H1 (cell line): ENCODE measurements around the gene MCM3. TPM values are rescaled to one million over a fixed set of nuclear protein-coding genes. Genes with fewer than 3 reads are reported as not detected.

Experiments used
- CTCF ChIA-PET: fragments of 300-600 bp; sonication (Branson Sonifier 250); formaldehyde crosslinking; loops from one replicate; lab custom pipeline; 2021; ENCODE audit not compliant: partially characterized antibody; lab: Charles Lee
- POLR2A ChIA-PET: fragments of 300-600 bp; sonication (Branson Sonifier 250); formaldehyde crosslinking; loops from one replicate; lab custom pipeline; 2021; ENCODE audit warnings: inconsistent platforms; ENCODE audit not compliant: partially characterized antibody; lab: Charles Lee
- DNase-seq, 2 experiments: peaks; one replicate each; pipeline versions ENCODE4 v3.0.0 to v3.0.0-alpha.2; 2010 to 2022; ENCODE audit warnings: low spot score in 2 of 2, low read depth in 1 of 2, mixed read lengths in 1 of 2
- FAIRE-seq: peaks from 2 replicates; lab custom pipeline; 2011; peaks lifted over from hg19 to GRCh38; lab: Jason Lieb, UNC
- H2AFZ ChIP-seq: 2 replicates; pipeline ENCODE4 v1.8.1; 2012; ENCODE audit warnings: low read length, inconsistent platforms
- H2AK5ac ChIP-seq: 2 replicates; pipeline ENCODE4 v1.6.1; 2013; ENCODE audit warnings: low read depth, low read length
- H2BK120ac ChIP-seq: replicated peaks from 2 replicates; pipeline ENCODE3; 2013; ENCODE audit warnings: low read depth, low read length, inconsistent platforms
- H2BK12ac ChIP-seq: 2 replicates; pipeline ENCODE4 v1.6.1; 2013; ENCODE audit warnings: low read depth, low read length
- H2BK15ac ChIP-seq: 2 replicates; pipeline ENCODE4 v1.6.1; 2013; ENCODE audit warnings: low read length
- H2BK20ac ChIP-seq: 2 replicates; pipeline ENCODE4 v1.6.1; 2013; ENCODE audit warnings: low read length
- H2BK5ac ChIP-seq: 2 replicates; pipeline ENCODE4 v1.6.1; 2013; ENCODE audit warnings: low read depth, low read length
- H3K14ac ChIP-seq: 2 replicates; pipeline ENCODE4 v1.6.1; 2013; ENCODE audit warnings: inconsistent platforms; ENCODE audit not compliant: insufficient read length
- H3K18ac ChIP-seq: 2 replicates; pipeline ENCODE4 v1.6.1; 2013; ENCODE audit warnings: low read length; ENCODE audit errors: extremely low read depth
- H3K23ac ChIP-seq: 2 replicates; pipeline ENCODE4 v1.6.1; 2013; ENCODE audit warnings: inconsistent platforms; ENCODE audit not compliant: insufficient read length
- H3K23me2 ChIP-seq: 2 replicates; pipeline ENCODE4 v1.6.1; 2013; ENCODE audit warnings: low read depth, low read length
- H3K27ac ChIP-seq: 2 replicates; pipeline ENCODE4 v1.6.1; 2011; ENCODE audit warnings: low read depth, low read length, inconsistent platforms
- H3K27me3 ChIP-seq, 4 experiments: replicated peaks in 1 of 4; 1 replicate in 1 of 4; 2 replicates in 3 of 4; pipeline versions ENCODE4 v1.6.1 to v1.8.1; 2011 to 2013; ENCODE audit warnings: low read length in 3 of 4, mild to moderate bottlenecking in 3 of 4, inconsistent platforms in 2 of 4, mixed read lengths in 2 of 4, moderate library complexity in 1 of 4; ENCODE audit not compliant: control insufficient read depth in 3 of 4, insufficient read depth in 3 of 4; ENCODE audit errors: extremely low read depth in 1 of 4
- H3K36me3 ChIP-seq, 4 experiments: 2 replicates each; pipeline versions ENCODE4 v1.6.1 to v1.8.1; 2011 to 2013; ENCODE audit warnings: mild to moderate bottlenecking in 4 of 4, low read length in 3 of 4, moderate library complexity in 2 of 4, control low read depth in 1 of 4, inconsistent platforms in 1 of 4; ENCODE audit not compliant: insufficient read depth in 4 of 4, control insufficient read depth in 2 of 4
- H3K4ac ChIP-seq: replicated peaks from 2 replicates; pipeline ENCODE3; 2013; ENCODE audit warnings: low read length, low read depth, mixed read lengths, inconsistent platforms; ENCODE audit not compliant: insufficient read length
- H3K4me1 ChIP-seq, 4 experiments: replicated peaks in 1 of 4; 1 replicate in 1 of 4; 2 replicates in 3 of 4; pipeline versions ENCODE4 v1.6.1 to v1.8.1; 2011 to 2013; ENCODE audit warnings: low read length in 3 of 4, inconsistent platforms in 2 of 4, mixed read lengths in 1 of 4; ENCODE audit not compliant: insufficient read depth in 4 of 4, control insufficient read depth in 3 of 4
- H3K4me2 ChIP-seq, 2 experiments: 2 replicates each; pipeline versions ENCODE4 v1.6.1 to v1.8.1; 2011 to 2013; ENCODE audit warnings: low read depth in 2 of 2, low read length in 2 of 2, control low read depth in 1 of 2, inconsistent platforms in 1 of 2, mild to moderate bottlenecking in 1 of 2; ENCODE audit not compliant: insufficient read depth in 1 of 2
- H3K4me3 ChIP-seq, 4 experiments: fragments of 200-600, 300-600 bp in 1 of 4; sonication (generic), shearing (Covaris generic), sonication (Bioruptor Twin) in 1 of 4; 2 replicates each; pipeline versions ENCODE4 v1.5.1 to v1.8.1; 2011 to 2016; ENCODE audit warnings: low read length in 4 of 4, low read depth in 3 of 4, control low read depth in 2 of 4, inconsistent platforms in 2 of 4, mild to moderate bottlenecking in 2 of 4, mixed read lengths in 1 of 4, moderate library complexity in 1 of 4; ENCODE audit not compliant: insufficient read depth in 2 of 4; ENCODE audit errors: extremely low read depth in 1 of 4
- H3K56ac ChIP-seq: replicated peaks from 2 replicates; pipeline ENCODE3; 2013; ENCODE audit warnings: low read depth, mild to moderate bottlenecking, mixed read lengths, low read length, inconsistent platforms; ENCODE audit not compliant: insufficient read length
- H3K79me1 ChIP-seq: 2 replicates; pipeline ENCODE4 v1.6.1; 2013; ENCODE audit warnings: low read depth, low read length, control low read depth
- H3K79me2 ChIP-seq, 2 experiments: 2 replicates each; pipeline versions ENCODE4 v1.6.1 to v1.8.1; 2012 to 2013; ENCODE audit warnings: low read length in 2 of 2, mild to moderate bottlenecking in 2 of 2, inconsistent platforms in 1 of 2; ENCODE audit not compliant: insufficient read depth in 2 of 2, control insufficient read depth in 1 of 2
- H3K9ac ChIP-seq, 4 experiments: replicated peaks in 1 of 4; 1 replicate in 1 of 4; 2 replicates in 3 of 4; pipeline versions ENCODE4 v1.6.1 to v1.8.1; 2011 to 2013; ENCODE audit warnings: low read depth in 3 of 4, low read length in 3 of 4, control low read depth in 2 of 4, mild to moderate bottlenecking in 2 of 4, moderate library complexity in 2 of 4, inconsistent platforms in 1 of 4; ENCODE audit errors: extremely low read depth in 1 of 4
- H3K9me3 ChIP-seq, 2 experiments: 2 replicates each; pipeline versions ENCODE4 v1.6.1 to v1.8.1; 2012 to 2013; ENCODE audit warnings: mild to moderate bottlenecking in 2 of 2, moderate library complexity in 2 of 2, control low read depth in 1 of 2, inconsistent platforms in 1 of 2, low read depth in 1 of 2, low read length in 1 of 2, mixed read lengths in 1 of 2; ENCODE audit not compliant: insufficient read depth in 2 of 2
- H4K20me1 ChIP-seq, 2 experiments: replicated peaks in 1 of 2; 2 replicates each; pipeline versions ENCODE3 to v1.8.1; 2011 to 2013; ENCODE audit warnings: inconsistent platforms in 2 of 2, low read length in 2 of 2, mild to moderate bottlenecking in 1 of 2; ENCODE audit not compliant: insufficient read depth in 2 of 2, control insufficient read depth in 1 of 2
- H4K5ac ChIP-seq: 2 replicates; pipeline ENCODE4 v1.6.1; 2013; ENCODE audit warnings: low read length, low read depth, mixed read lengths, inconsistent platforms; ENCODE audit not compliant: insufficient read length
- H4K8ac ChIP-seq: 2 replicates; pipeline ENCODE4 v1.8.0; 2013; ENCODE audit warnings: mild to moderate bottlenecking, moderate library complexity, low read length, inconsistent platforms; ENCODE audit not compliant: insufficient read depth; ENCODE audit errors: extremely low read depth
- H4K91ac ChIP-seq: replicated peaks from 2 replicates; pipeline ENCODE3; 2013; ENCODE audit warnings: low read length, mixed read lengths, inconsistent platforms; ENCODE audit not compliant: insufficient read length
- CBX8 ChIP-seq: fragments of 300-800, 300-1000 bp; sonication (generic); IDR thresholded peaks from 2 replicates; pipeline ENCODE4 v1.7.1; 2016; ENCODE audit warnings: low read depth, low read length, borderline replicate concordance
- E2F6 ChIP-seq: IDR thresholded peaks from 2 replicates; pipeline ENCODE4 v1.6.1; 2012; ENCODE audit warnings: inconsistent platforms
- POLR2AphosphoS5 ChIP-seq: IDR thresholded peaks from 2 replicates; pipeline ENCODE4 v1.6.1; 2011; ENCODE audit warnings: low read depth, low read length
- SIRT6 ChIP-seq: IDR thresholded peaks from one replicate; pipeline ENCODE4 v1.7.1; 2012; ENCODE audit warnings: low read length, inconsistent platforms
- SP2 ChIP-seq: IDR thresholded peaks from 2 replicates; pipeline ENCODE4 v1.6.1; 2012; ENCODE audit warnings: mild to moderate bottlenecking, low read length, inconsistent platforms
- TAF1 ChIP-seq: IDR thresholded peaks from 2 replicates; pipeline ENCODE4 v1.6.1; 2011; ENCODE audit warnings: mild to moderate bottlenecking, low read depth, low read length
- TEAD4 ChIP-seq: IDR thresholded peaks from 2 replicates; pipeline ENCODE4 v1.6.1; 2012; ENCODE audit warnings: low read depth, low read length, inconsistent platforms, mixed read lengths
- WGBS, 2 experiments: shearing (Covaris generic) in 1 of 2; methylation state at CpG; one replicate each; pipeline versions ENCODE4 v1.1.6 to v1.1.7; 2013 to 2015; ENCODE audit warnings: low lambda C conversion rate in 2 of 2, mixed read lengths in 2 of 2, inconsistent platforms in 1 of 2, low coverage in 1 of 2, missing lambda C conversion rate in 1 of 2; ENCODE audit not compliant: insufficient replicate concordance in 2 of 2, insufficient coverage in 1 of 2, insufficient read length in 1 of 2; ENCODE audit errors: extremely low coverage in 1 of 2, missing lambda C conversion rate in 1 of 2; 5-methylcytosine and 5-hydroxymethylcytosine counted together
- long read RNA-seq, 2 experiments: library from RNA in 1 of 2; library from capped mRNA in 1 of 2; stranded (forward); transcript quantifications; one replicate each; pipeline ENCODE4 v2.0.0, GENCODE V29; 2021; ENCODE audit warnings: inconsistent platforms in 1 of 2
- polyA minus RNA-seq, 3 experiments: library from RNA; depleted of rRNA, polyadenylated mRNA; stranded (reverse); fragments of >200 nt; gene quantifications; 1 replicate in 2 of 3; 2 replicates in 1 of 3; pipeline ENCODE4 v1.2.3, GENCODE V29; 2011
- polyA plus RNA-seq, 7 experiments: library from polyadenylated mRNA; depleted of rRNA in 3 of 7; stranded (reverse) in 5 of 7; unstranded in 2 of 7; fragments of >200 nt in 5 of 7; fragments of 200-250 nt in 2 of 7; gene quantifications; 1 replicate in 5 of 7; 2 replicates in 1 of 7; 4 replicates in 1 of 7; pipeline versions ENCODE4 v1.2.1 to v1.2.3, GENCODE V29; 2011 to 2013; ENCODE audit warnings: missing spikeins in 2 of 7, mixed read lengths in 2 of 7
- total RNA-seq: library from RNA; stranded (reverse); fragmentation: NEBNext Ultra II Directional; extraction: Animal tissue kit (Norgen Biotek cat#: 25700); gene quantifications from 2 replicates; pipeline ENCODE4 v1.2.1, GENCODE V29; 2021

Gene MCM3
- 293 TPM in 2 replicates for total RNA-seq
- polyA plus RNA-seq (2011; rRNA removed): 262 and 275 TPM in 2 replicates
- polyA plus RNA-seq (2011; cell fraction: cytosol; rRNA removed): 388 TPM
- 398 TPM for polyA plus RNA-seq (2011; cell fraction: nucleus; rRNA removed)
- polyA plus RNA-seq (2012, experiment 1 of 2): 284 to 317 TPM (median 306 TPM) in 4 replicates
- polyA plus RNA-seq (2012, experiment 2 of 2): 63.7 TPM
- 154 TPM for polyA plus RNA-seq (2013, experiment 1 of 2)
- polyA plus RNA-seq (2013, experiment 2 of 2): 151 TPM
- polyA minus RNA-seq (2011; rRNA and poly(A)+ RNA removed): 510 and 545 TPM in 2 replicates
- polyA minus RNA-seq (2011; cell fraction: cytosol; rRNA and poly(A)+ RNA removed): 161 TPM
- polyA minus RNA-seq (2011; cell fraction: nucleus; rRNA and poly(A)+ RNA removed): 219 TPM
- long read RNA-seq, experiment 1, transcript MCM3-201 (17 exons, 3,083 nt): major isoform, 17 of 198 reads
- long read RNA-seq, experiment 1, partial matches to known transcripts: 125 of 198 reads
- long read RNA-seq, experiment 1, other reads (novel, unspliced or antisense): 56 of 198 reads
- long read RNA-seq, experiment 2, transcript MCM3-201 (17 exons, 3,083 nt): major isoform, 34 of 74 reads
- long read RNA-seq, experiment 2, partial matches to known transcripts: 28 of 74 reads
- long read RNA-seq, experiment 2, other reads (novel, unspliced or antisense): 12 of 74 reads

GRCh38 chr6:52284460-52285176 is at the start of gene MCM3:
MCM3 (minus strand) TSS chr6:52284742; CDS start chr6:52284674, 68 bp downstream.
- Histone ChIP-seq H4K8ac (peak within 1 kb of the TSS; percentile 99; the same call in 1 of the 2 replicates), H3K4me3 (peak within 1 kb of the TSS; percentile 94 to 98 (median 96)), H3K36me3 (peaks cover 25 to 37% (median 34%) of the 10 kb centered on the region in 4 experiments), H4K91ac (peak within 1 kb of the TSS; percentile 57), H3K4me1 (peaks cover 0 to 5% (median 2%) of the 10 kb centered on the region in 4 experiments; a peak in 4 of 7 replicates), H3K23ac (no peak within 1 kb of the TSS), H2AFZ (peak within 1 kb of the TSS; percentile 57; the same call in 1 of the 2 replicates), H3K4ac (no peak within 1 kb of the TSS), H3K18ac (peak within 1 kb of the TSS; percentile 72), H3K14ac (no peak within 1 kb of the TSS), H2BK15ac (no peak within 1 kb of the TSS), H3K27ac (peak within 1 kb of the TSS; percentile 96), H2BK20ac (no peak within 1 kb of the TSS), H3K9me3 (no peaks in the 10 kb centered on the region), H2AK5ac (no peak within 1 kb of the TSS; the same call in 1 of the 2 replicates), H3K9ac (peak within 1 kb of the TSS; percentile 94 to 100 (median 99)), H4K5ac (peak within 1 kb of the TSS; percentile 57), H3K56ac (no peak within 1 kb of the TSS), H3K27me3 (no peaks in the 10 kb centered on the region), H3K79me2 (peaks cover 9 to 46% of the 10 kb centered on the region in 2 experiments), H3K23me2 (no peaks in the 10 kb centered on the region), H2BK12ac (peak within 1 kb of the TSS; percentile 1; the same call in 1 of the 2 replicates), H3K4me2 (peak within 1 kb of the TSS; percentile 67 to 74), H2BK5ac (peak within 1 kb of the TSS; percentile 89; the same call in 1 of the 2 replicates), H2BK120ac (no peak within 1 kb of the TSS), H4K20me1 (peaks cover 4 to 11% of the 10 kb centered on the region in 2 experiments), H3K79me1 (peaks cover 6% of the 10 kb centered on the region; the same call in 1 of the 2 replicates)
- CTCF ChIA-PET: interaction anchor here (0.6 to 12.5 kb wide), 15 partner anchors 15 to 378 kb away, joined by 3 to 175 read pairs (median 9); no protein-coding TSS in a partner anchor
- POLR2A ChIA-PET: interaction anchor here (0.6 to 6.0 kb wide), 31 partner anchors 9 to 387 kb away, joined by 3 to 87 read pairs (median 3); partner anchors contain the start of genes EFHC1 and PAQR8
- DNase-seq (peak; percentile 91 to 98), FAIRE-seq (peak; percentile 99)
- 1% methylated on average over 43 of the region's 53 CpGs; no CpG with 5 or more reads in 1 of the 2 experiments for WGBS, 2 experiments
- TF ChIP-seq CBX8 (no peak), E2F6 (peak; percentile 88), SP2 (peak; percentile 38; the same call in 1 of the 2 replicates), TEAD4 (no peak), POLR2AphosphoS5 (peak; percentile 89), TAF1 (peak; percentile 85), SIRT6 (no peak)
